Stimulated activated CD8-positive, alpha-beta memory T cell treated with anti-CD3 and anti-CD28 coated beads, Interleukin-2, amount 100 ng/mL, for 1 hour (primary cell): Measurements from ENCODE around the gene IPPK.

Experiments
- DNase-seq, 2 donors: peaks; one replicate each; pipeline ENCODE4 v3.0.0-alpha.2; 2020; ENCODE audit warnings: low read depth in 2 of 2

IPPK gene

GRCh38 chr9:92686954-92687353 lies 17.0 kb upstream of the IPPK start:
- DNase-seq, result no peak

- no peak for DNase-seq
These were observed 15.1 kb upstream of the IPPK start for GRCh38 chr9:92685022-92685421.

GRCh38 chr9:92682269-92682668 lies 12.3 kb upstream of the IPPK start:
- no peak for DNase-seq

DNA sequence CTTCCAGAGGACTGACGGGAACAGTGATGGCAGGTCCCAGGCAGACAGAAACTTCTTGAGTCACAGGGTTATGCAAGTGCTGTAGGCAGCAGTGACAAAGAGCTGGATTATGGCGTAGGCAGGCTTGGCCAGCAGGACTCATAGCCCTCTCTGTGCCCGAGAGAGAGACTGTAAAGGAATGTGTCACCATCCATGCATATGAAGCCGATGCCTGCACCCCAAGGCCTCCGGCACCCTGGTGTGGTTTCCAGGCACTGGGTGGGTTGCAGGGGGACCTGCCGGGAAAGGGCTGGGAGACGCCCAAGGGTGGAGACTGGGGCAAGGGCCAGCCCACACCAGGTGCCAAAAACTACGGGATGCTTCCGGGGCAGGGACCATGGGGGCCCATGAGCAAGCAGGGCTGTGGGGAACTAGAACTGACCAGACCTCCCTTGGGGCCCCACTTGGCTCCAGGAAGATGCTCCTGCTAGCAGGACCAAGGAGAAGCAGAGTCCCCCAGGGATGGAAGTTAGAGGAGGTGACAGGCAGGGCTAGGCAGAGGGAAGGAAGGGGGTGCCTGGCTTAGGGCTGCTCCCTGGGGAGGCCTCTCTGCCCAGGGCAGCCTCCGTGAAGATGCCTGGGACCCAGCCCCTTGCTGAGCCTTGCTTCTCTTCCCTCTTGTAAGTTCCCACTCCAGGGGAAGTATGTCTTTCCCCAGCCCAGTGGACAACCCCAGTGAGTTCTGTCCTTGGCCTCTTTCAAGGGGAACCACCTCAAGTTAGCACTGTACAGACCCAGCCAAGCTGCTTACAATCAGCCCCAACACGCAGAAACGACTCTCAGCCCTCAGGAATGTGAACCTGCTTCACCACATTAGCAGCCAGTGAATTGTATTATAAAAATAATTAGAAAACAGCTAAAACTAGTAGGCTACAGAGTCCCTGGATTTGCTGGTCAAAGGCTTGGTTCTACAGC lies 10.5 kb upstream of the IPPK start:
- no peak for DNase-seq

GRCh38 chr9:92679413-92680165 lies 9.7 kb upstream of the IPPK start:
- no peak for DNase-seq

DNA sequence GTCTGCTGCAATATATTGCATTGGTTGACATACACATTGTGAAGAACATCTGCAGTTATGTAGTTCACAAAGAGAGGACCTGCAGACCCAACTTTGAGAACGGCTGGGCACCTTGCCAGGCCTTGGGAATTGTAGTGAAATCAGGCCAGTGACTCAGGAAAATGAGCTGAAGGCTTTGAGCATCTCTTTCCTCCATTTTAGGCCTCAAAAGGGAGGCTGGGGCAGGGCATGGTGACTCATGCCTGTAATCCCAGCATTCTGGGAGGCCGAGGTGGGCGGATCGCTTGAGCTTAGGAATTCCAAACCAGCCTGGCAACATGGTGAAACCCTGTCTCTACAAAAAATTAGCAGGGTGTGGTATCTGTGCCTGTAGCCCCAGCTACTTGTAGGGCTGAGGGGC lies 1.4 kb upstream of the IPPK start:
- DNase-seq, result no peak

GRCh38 chr9:92669527-92669889 lies 423 bp downstream of the IPPK start:
- DNase-seq, result peak; percentile 7 to 17

DNA sequence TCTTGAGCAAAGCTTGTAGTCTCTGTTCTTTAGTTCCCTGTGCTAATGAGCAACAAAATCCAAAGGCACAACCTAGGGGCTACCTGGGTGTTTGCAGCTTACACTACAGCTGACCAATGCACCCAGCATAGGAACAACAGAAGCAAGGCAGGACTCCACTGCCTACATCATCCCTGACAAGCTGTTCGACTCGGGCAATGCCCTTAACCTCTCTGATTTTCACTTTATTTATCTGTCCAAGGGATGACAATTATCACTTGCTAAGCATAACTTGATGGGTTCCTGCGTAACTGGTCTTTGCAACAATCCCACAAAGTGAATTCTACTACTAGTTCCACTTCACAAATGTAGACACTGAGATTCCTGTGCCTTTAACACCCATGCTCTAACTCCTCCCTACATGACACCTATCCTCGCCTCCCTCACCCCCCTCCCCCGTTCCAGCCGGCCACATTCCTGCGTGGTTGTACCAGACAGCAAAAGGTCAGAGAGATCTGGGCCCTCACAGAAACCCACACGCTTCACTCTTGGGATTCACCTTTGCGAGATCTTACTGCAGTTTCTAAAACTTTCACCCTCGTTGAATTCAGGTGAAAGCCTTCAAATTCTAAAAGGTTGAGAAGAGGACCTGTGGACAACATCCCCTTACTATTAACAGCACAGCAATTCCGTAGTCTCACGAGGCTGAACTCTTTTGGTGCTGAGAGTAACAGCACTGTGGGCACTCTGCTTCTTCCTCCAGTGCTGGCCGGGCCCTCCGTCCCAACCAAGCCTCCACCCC lies 995 bp downstream of the IPPK start:
- no peak for DNase-seq

- DNase-seq, result no peak
These were observed 2.9 kb downstream of the IPPK start for GRCh38 chr9:92666912-92667532.

DNA sequence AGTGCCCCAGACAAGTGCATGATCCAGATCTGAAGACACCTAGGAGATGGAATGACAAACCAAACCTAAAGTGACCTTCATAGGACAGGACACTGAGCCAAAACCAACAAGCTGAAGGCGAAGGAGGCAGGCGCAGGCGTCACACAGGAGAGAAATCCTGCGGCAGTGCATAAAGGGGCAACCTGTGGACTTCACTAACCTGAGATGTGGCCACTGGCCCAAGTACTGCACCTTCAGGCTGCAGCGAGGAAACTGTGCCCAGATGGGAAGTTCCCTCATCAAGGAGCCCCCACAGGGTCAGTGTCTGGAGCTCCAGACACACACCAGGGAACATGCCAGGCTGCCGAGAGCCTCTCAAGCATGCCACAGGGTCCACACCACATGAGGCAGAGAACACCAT lies 3.7 kb downstream of the IPPK start:
- DNase-seq, result no peak

DNA sequence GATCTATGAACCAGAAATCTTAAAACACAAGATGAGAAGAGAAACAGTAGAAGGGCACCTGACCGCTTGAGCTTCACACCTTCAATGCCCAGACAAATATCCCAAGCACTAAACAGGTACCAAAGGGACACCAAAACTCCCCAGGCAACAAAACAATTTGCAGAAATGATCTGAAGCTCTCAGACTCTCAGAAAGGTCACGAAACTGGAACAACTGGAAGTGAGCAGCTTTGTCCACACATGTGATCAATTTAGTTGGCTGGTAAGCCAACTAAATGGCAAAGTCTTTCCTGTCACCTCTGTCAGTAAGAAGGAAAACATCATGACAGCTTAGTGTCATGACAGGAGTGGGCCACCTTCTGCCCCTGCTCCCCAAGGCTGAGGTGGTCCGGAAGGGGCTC lies 4.1 kb downstream of the IPPK start:
- DNase-seq, result no peak

DNA sequence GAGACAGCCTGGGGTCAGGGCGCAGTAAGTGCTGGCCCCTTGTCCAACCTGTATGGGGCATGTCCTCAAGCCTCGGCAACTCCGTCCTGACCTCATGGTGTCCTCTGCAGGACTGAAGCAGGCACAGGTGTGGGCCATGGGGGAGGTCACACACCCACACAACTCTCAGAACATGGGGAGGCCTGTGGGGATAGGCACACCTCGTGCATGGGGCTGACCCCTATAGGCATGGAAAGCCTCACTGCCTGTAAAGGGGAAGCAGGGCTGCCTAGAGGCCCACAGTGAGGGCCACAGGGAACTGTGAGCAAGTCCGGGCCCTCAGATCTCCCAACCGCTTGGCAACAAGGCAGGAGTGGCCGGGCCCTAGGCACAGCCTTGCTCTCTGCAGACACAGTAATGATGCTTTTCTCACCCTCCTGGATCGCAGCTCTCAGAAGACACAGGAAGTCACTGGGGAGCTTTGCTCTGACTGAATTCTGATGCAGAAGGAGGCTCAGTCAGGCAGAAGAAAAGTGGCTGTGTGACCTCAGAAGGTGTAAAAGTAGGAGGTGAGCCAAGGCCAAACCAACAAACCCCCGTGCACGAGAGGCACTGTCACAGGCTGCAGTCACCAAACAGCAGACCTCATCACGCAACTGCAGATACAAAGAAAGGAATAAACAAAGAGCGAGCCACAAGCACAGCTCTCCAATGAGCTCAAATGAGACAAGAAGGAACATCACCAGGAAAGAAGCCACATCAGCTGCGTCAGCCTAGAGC lies 5.4 kb downstream of the IPPK start:
- DNase-seq, result no peak

DNA sequence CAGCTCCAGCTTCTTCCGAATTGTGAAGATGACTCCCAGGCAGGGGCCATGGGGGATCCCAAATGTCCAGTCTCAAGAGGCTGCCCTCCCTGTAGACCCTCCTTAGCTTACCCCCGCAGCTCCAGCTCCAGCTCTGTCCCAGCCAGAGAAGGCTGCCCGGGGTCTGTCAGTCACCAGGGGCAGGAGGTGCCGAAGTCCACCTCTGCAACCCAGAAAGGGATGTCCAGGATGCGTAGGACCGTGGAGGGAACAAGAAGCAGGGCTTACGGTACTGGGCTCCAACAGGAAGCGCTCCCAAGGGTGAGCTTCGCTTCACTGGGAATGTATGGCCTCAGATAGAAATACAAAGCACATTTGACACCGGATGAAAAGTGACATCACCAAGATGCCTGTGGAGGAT lies 6.0 kb downstream of the IPPK start:
- DNase-seq, result no peak

DNA sequence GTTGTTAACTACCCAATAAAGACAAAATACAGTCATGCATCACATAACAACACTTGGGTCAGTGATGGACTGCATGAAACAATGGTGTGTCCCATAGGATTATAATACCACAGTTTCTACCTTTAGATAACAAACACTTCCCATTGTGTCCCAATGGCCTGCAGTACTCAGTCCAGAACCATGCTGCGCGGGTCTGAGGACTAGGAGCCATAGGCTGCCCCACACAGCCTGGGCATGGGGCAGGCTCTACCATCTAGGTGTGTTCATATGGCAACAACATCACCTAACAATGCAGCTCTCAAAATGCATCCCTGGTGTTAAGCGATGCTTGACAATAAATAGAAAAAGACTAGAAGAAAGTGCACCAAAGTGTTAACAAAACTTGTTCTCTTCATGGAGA lies 6.8 kb downstream of the IPPK start:
- no peak for DNase-seq

GRCh38 chr9:92661743-92662142 lies 8.2 kb downstream of the IPPK start:
- DNase-seq, result no peak

- no peak for DNase-seq
These were observed 8.8 kb downstream of the IPPK start for GRCh38 chr9:92661127-92661526.

DNA sequence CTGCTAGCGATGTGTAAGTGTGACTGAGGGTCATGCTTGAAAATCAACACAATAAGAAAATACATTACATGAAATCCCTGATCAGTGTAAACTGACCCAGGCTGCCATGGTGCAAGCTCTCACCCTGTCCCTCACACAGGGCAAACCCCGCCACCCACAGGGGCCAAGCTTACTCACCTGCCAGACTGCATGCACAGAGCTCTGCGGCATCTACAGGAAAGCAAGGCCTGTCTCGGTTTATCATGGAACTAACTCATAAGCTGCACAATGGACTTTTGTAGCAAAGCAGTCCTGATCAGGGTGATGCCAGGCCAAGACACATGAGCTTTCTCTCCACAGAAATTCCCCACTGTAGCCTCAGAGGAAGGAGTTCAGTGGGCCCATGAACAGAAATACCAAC lies 9.7 kb downstream of the IPPK start:
- DNase-seq, result no peak

GRCh38 chr9:92659601-92660000 lies 10.3 kb downstream of the IPPK start:
- DNase-seq, result no peak

- DNase-seq, result no peak
These were observed 11.3 kb downstream of the IPPK start for GRCh38 chr9:92658611-92659010.

DNA sequence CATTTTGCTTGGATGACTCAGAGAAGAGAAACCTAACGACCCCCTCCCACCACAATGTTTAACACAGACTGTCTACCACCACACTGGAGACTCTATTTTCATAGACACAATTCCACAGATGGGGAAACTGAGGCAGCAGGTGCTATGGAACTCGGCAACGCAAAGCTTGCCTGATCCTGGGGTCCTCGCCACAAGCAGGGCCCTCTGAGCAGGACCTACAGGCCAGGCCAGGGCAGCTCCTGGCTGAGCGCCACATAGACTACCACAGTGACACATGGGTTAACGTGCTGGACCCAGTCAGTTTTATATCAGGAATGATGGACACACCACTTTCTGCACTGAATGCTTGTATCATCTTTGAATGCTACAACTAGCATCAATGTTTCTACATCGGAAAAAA lies 11.8 kb downstream of the IPPK start:
- no peak for DNase-seq
